IMR-90 (cell line): ENCODE measurements around the gene GLIPR1.

Experiments
- CEBPB ChIP-seq: IDR thresholded peaks from 2 replicates; pipeline ENCODE4 v1.6.1; 2012; ENCODE audit warnings: low read depth, low read length, improper control_type of control experiment
- FOS ChIP-seq: fragments of 150-350 bp; IDR thresholded peaks from 2 replicates; pipeline ENCODE4 v1.6.1; 2016; ENCODE audit warnings: low read depth, low read length
- MXI1 ChIP-seq: IDR thresholded peaks from 2 replicates; pipeline ENCODE4 v1.6.1; 2012; ENCODE audit warnings: low read depth, mild to moderate bottlenecking, low read length, moderate library complexity, borderline replicate concordance
- TF ChIP-seq, protein P1 (sequence below): conservative IDR thresholded peaks from 2 replicates; pipeline ENCODE4 v1.5.1; 2012; ENCODE audit warnings: mild to moderate bottlenecking, low read depth, low read length, improper control_type of control experiment

DNA sequence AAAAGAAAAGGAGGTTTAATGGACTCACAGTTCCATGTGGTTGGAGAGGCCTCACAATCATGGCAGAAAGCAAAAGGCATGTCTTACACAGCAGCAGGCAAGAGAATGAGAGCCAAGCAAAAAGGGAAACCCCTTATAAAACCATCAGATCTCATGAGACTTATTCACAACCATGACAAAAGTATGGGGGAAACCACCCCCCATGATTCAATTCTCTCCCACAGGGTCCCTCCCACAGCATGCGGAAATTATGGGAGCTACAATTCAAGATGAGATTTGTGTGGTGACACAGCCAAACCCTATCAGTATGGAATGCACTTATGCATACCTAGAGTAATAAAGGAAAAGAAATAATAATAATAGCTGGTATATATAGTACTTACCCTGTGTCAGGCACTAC lies 4.5 kb upstream of the GLIPR1 start:
- TF ChIP-seq, protein P1, sequence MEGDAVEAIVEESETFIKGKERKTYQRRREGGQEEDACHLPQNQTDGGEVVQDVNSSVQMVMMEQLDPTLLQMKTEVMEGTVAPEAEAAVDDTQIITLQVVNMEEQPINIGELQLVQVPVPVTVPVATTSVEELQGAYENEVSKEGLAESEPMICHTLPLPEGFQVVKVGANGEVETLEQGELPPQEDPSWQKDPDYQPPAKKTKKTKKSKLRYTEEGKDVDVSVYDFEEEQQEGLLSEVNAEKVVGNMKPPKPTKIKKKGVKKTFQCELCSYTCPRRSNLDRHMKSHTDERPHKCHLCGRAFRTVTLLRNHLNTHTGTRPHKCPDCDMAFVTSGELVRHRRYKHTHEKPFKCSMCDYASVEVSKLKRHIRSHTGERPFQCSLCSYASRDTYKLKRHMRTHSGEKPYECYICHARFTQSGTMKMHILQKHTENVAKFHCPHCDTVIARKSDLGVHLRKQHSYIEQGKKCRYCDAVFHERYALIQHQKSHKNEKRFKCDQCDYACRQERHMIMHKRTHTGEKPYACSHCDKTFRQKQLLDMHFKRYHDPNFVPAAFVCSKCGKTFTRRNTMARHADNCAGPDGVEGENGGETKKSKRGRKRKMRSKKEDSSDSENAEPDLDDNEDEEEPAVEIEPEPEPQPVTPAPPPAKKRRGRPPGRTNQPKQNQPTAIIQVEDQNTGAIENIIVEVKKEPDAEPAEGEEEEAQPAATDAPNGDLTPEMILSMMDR, result no peak
- no peak for TF ChIP-seq FOS
- no peak for TF ChIP-seq MXI1
- no peak for TF ChIP-seq CEBPB
